ENCODE data around the gene LRP6. TPM values are rescaled to one million over a fixed set of nuclear protein-coding genes. Genes with fewer than 3 reads are reported as not detected.

The LRP6 gene
- polyA plus RNA-seq, 1 donor (not counting 4 experiments of a cell fraction or from before 2014, with no cell fraction given), result 13.0 TPM

DNA sequence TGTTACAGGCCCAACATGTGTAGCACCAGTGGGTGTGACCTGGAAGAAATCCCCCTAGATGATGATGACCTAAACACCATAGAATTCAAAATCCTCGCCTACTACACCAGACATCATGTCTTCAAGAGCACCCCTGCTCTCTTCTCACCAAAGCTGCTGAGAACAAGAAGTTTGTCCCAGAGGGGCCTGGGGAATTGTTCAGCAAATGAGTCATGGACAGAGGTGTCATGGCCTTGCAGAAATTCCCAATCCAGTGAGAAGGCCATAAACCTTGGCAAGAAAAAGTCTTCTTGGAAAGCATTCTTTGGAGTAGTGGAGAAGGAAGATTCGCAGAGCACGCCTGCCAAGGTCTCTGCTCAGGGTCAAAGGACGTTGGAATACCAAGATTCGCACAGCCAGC, 187.6 kb downstream of the LRP6 start:
- Histone ChIP-seq H3K27me3 (ENCODE audit: control insufficient read depth, extremely low read depth, insufficient read depth, low read length) (no peaks in the 10 kb centered on the region), H4K20me1 (ENCODE audit: control insufficient read depth, extremely low read depth, insufficient read depth, low read length) (no peaks in the 10 kb centered on the region), H3K9ac (ENCODE audit: control insufficient read depth, extremely low read depth, insufficient read depth, low read length) (no peak overlapping the region), H3K79me2 (ENCODE audit: control insufficient read depth, insufficient read depth, low read length) (no peaks in the 10 kb centered on the region), H3K9me1 (ENCODE audit: control insufficient read depth, extremely low read depth, insufficient read depth, low read length) (no peaks in the 10 kb centered on the region), H3K36me3 (ENCODE audit: control insufficient read depth in 2 of 2, extremely low read depth in 1 of 2, insufficient read depth in 2 of 2, low read length in 2 of 2) (no peaks in the 10 kb centered on the region), H2AFZ (ENCODE audit: control insufficient read depth, low read length) (no peak overlapping the region), H3K4me2 (ENCODE audit: control insufficient read depth, extremely low read depth, insufficient read depth, low read depth, low read length) (no peak overlapping the region), H3K27ac (ENCODE audit: control insufficient read depth, insufficient read depth, low read length) (no peak overlapping the region), H3K4me1 (ENCODE audit: control insufficient read depth, extremely low read depth, insufficient read depth, low read length) (no peaks in the 10 kb centered on the region), H3K9me3 (ENCODE audit: control insufficient read depth, low read depth, low read length) (no peaks in the 10 kb centered on the region), H3K4me3 (ENCODE audit: control insufficient read depth in 2 of 3, extremely low read depth in 1 of 3, insufficient read depth in 2 of 3, low read depth in 1 of 3, low read length in 3 of 3) (no peak overlapping the region)
- FAIRE-seq (no peak), DNase-seq (ENCODE audit: low read depth, low spot score) (no peak)
- TF ChIP-seq CTCF (optimal IDR thresholded peaks at IDR 0.05 in 1 of 3, IDR thresholded peaks at IDR 0.05 in 1 of 3, conservative IDR thresholded peaks at IDR 0.05 in 1 of 3; ENCODE audit: extremely low read depth in 1 of 3, insufficient read depth in 2 of 3, low read length in 3 of 3), result no peak
- TF ChIP-seq EZH2 (IDR thresholded peaks at IDR 0.05; ENCODE audit: low read length), result no peak
- dilution Hi-C loops (cut with MboI; ENCODE audit: extremely low pct_ligation_motif_present, low sequenced_read_pairs), result loop anchor here (25.0 kb wide), 1 partner anchor 258 kb away; no protein-coding TSS in a partner anchor

GRCh38 chr12:12072064-12072760, 194.6 kb downstream of the LRP6 start:
- H3K4me3 ChIP-seq (ENCODE audit: control insufficient read depth in 2 of 3, extremely low read depth in 1 of 3, insufficient read depth in 2 of 3, low read depth in 1 of 3, low read length in 3 of 3), result no peak overlapping the region
- no peaks in the 10 kb centered on the region for H3K4me1 ChIP-seq (ENCODE audit: control insufficient read depth, extremely low read depth, insufficient read depth, low read length)
- H2AFZ ChIP-seq (ENCODE audit: control insufficient read depth, low read length), result no peak overlapping the region
- no peak for FAIRE-seq
- dilution Hi-C loops (cut with MboI; ENCODE audit: extremely low pct_ligation_motif_present, low sequenced_read_pairs), result no loop called here
- H3K27ac ChIP-seq (ENCODE audit: control insufficient read depth, insufficient read depth, low read length), result no peak overlapping the region
- no peak overlapping the region for H3K4me2 ChIP-seq (ENCODE audit: control insufficient read depth, extremely low read depth, insufficient read depth, low read depth, low read length)
- H3K27me3 ChIP-seq (ENCODE audit: control insufficient read depth, extremely low read depth, insufficient read depth, low read length), result peaks cover 12% of the 10 kb centered on the region
- no peaks in the 10 kb centered on the region for H3K9me3 ChIP-seq (ENCODE audit: control insufficient read depth, low read depth, low read length)
- H3K9me1 ChIP-seq (ENCODE audit: control insufficient read depth, extremely low read depth, insufficient read depth, low read length), result no peaks in the 10 kb centered on the region
- no peaks in the 10 kb centered on the region for H3K79me2 ChIP-seq (ENCODE audit: control insufficient read depth, insufficient read depth, low read length)
- no peak overlapping the region for H3K9ac ChIP-seq (ENCODE audit: control insufficient read depth, extremely low read depth, insufficient read depth, low read length)
- no peak for DNase-seq (ENCODE audit: low read depth, low spot score)
- H3K36me3 ChIP-seq (ENCODE audit: control insufficient read depth in 2 of 2, extremely low read depth in 1 of 2, insufficient read depth in 2 of 2, low read length in 2 of 2), result no peaks in the 10 kb centered on the region
- TF ChIP-seq EZH2 (IDR thresholded peaks at IDR 0.05; ENCODE audit: low read length) (no peak), CTCF (optimal IDR thresholded peaks at IDR 0.05 in 1 of 3, IDR thresholded peaks at IDR 0.05 in 1 of 3, conservative IDR thresholded peaks at IDR 0.05 in 1 of 3; ENCODE audit: extremely low read depth in 1 of 3, insufficient read depth in 2 of 3, low read length in 3 of 3) (no peak)
- H4K20me1 ChIP-seq (ENCODE audit: control insufficient read depth, extremely low read depth, insufficient read depth, low read length), result no peaks in the 10 kb centered on the region
